Measurements from ENCODE around the gene NR5A2.

The NR5A2 gene

GRCh38 chr1:200036619-200037270 is 9.2 kb downstream of the NR5A2 start:
- DNase-seq (ENCODE audit: low spot score) = no peak

- DNase-seq (ENCODE audit: low spot score) = no peak
These were observed 10.0 kb downstream of the NR5A2 start for GRCh38 chr1:200037501-200037900.

GRCh38 chr1:200037904-200038303 is 10.4 kb downstream of the NR5A2 start:
- DNase-seq (ENCODE audit: low spot score) = no peak

- no peak for DNase-seq (ENCODE audit: low spot score)
These were observed 10.9 kb downstream of the NR5A2 start for GRCh38 chr1:200038325-200038980.

- peak; percentile 37 for DNase-seq (ENCODE audit: low spot score)
These were observed 11.7 kb downstream of the NR5A2 start for GRCh38 chr1:200038981-200039848.

- DNase-seq (ENCODE audit: low spot score) = no peak
These were observed 12.5 kb downstream of the NR5A2 start for GRCh38 chr1:200039849-200040474.

- peak; percentile 59 for DNase-seq (ENCODE audit: low spot score)
These were observed 13.1 kb downstream of the NR5A2 start for GRCh38 chr1:200040481-200041138.

- DNase-seq (ENCODE audit: low spot score) = no peak
These were observed 14.0 kb downstream of the NR5A2 start for GRCh38 chr1:200041337-200042118.

- DNase-seq (ENCODE audit: low spot score) = no peak
These were observed 14.6 kb downstream of the NR5A2 start for GRCh38 chr1:200042119-200042551.

GRCh38 chr1:200042552-200043335 is 15.2 kb downstream of the NR5A2 start:
- peak; percentile 44 for DNase-seq (ENCODE audit: low spot score)

GRCh38 chr1:200043336-200043668 is 15.8 kb downstream of the NR5A2 start:
- no peak for DNase-seq (ENCODE audit: low spot score)

GRCh38 chr1:200046115-200046514 is 18.6 kb downstream of the NR5A2 start:
- no peak for DNase-seq (ENCODE audit: low spot score)

GRCh38 chr1:200048244-200048643 is 20.7 kb downstream of the NR5A2 start:
- DNase-seq (ENCODE audit: low spot score) = no peak

GRCh38 chr1:200049810-200050209 is 22.3 kb downstream of the NR5A2 start:
- no peak for DNase-seq (ENCODE audit: low spot score)

GRCh38 chr1:200051620-200052019 is 24.1 kb downstream of the NR5A2 start:
- no peak for DNase-seq (ENCODE audit: low spot score)

GRCh38 chr1:200053091-200053490 is 25.6 kb downstream of the NR5A2 start:
- no peak for DNase-seq (ENCODE audit: low spot score)

- no peak for DNase-seq (ENCODE audit: low spot score)
These were observed 26.1 kb downstream of the NR5A2 start for GRCh38 chr1:200053646-200054045.

- DNase-seq (ENCODE audit: low spot score) = no peak
These were observed 30.8 kb downstream of the NR5A2 start for GRCh38 chr1:200058341-200058740.

- DNase-seq (ENCODE audit: low spot score) = no peak
These were observed 34.6 kb downstream of the NR5A2 start for GRCh38 chr1:200062143-200062542.

GRCh38 chr1:200072636-200073285 is 45.3 kb downstream of the NR5A2 start:
- peak; percentile 39 for DNase-seq (ENCODE audit: low spot score)
